HEK293 (cell line): Measurements from ENCODE around the gene ASIC1.

ENCODE experiments used
- CTCF ChIA-PET: fragments of 350-600 bp; formaldehyde crosslinking; extraction: SDS; loops from one replicate; lab custom pipeline; 2021; ENCODE audit warnings: antibody characterized with exemption; lab: Yijun Ruan, JAX
- POLR2A ChIA-PET: fragments of 300-600 bp; formaldehyde crosslinking; extraction: SDS; loops from one replicate; lab custom pipeline; 2020; ENCODE audit warnings: antibody characterized with exemption, inconsistent platforms; lab: Yijun Ruan, JAX
- H3K27ac ChIP-seq: fragments of 200-500 bp; sonication (Bioruptor generic); 2 replicates; pipeline ENCODE4 v1.5.1; 2014; ENCODE audit warnings: low read depth, low read length, control low read depth, inconsistent platforms; ENCODE audit errors: extremely low read depth
- H3K36me3 ChIP-seq, 2 experiments: fragments of 200-500 bp in 1 of 2; sonication (Bioruptor generic) in 1 of 2; 1 replicate in 1 of 2; 2 replicates in 1 of 2; pipeline ENCODE4 v1.5.1; 2014 to 2017; ENCODE audit warnings: inconsistent platforms in 2 of 2, low read length in 2 of 2; ENCODE audit not compliant: control insufficient read depth in 2 of 2, insufficient read depth in 1 of 2
- H3K4me1 ChIP-seq: fragments of 200-500 bp; sonication (Bioruptor generic); 2 replicates; pipeline ENCODE4 v1.5.1; 2014; ENCODE audit warnings: mild to moderate bottlenecking, low read length, inconsistent platforms; ENCODE audit not compliant: control insufficient read depth, insufficient read depth
- H3K4me3 ChIP-seq: 2 replicates; pipeline ENCODE4 v1.5.1; 2011; ENCODE audit warnings: low read depth, mild to moderate bottlenecking, control low read depth, low read length, moderate library complexity
- H3K9me3 ChIP-seq: fragments of 200-500 bp; sonication (Bioruptor generic); 2 replicates; pipeline ENCODE4 v1.5.1; 2014; ENCODE audit warnings: low read depth, low read length, inconsistent platforms; ENCODE audit not compliant: control insufficient read depth, insufficient read depth
- BCL6B ChIP-seq: fragments of 450-650 bp; formaldehyde crosslinking; IDR thresholded peaks from 2 replicates; pipeline ENCODE4 v1.5.1; 2017; ENCODE audit warnings: missing biosample characterization, missing genetic modification characterization
- GLIS2 ChIP-seq: fragments of 450-650 bp; formaldehyde crosslinking; IDR thresholded peaks from 2 replicates; pipeline ENCODE4 v1.5.1; 2016; ENCODE audit warnings: missing biosample characterization, missing genetic modification characterization
- KLF1 ChIP-seq: fragments of 450-650 bp; formaldehyde crosslinking; IDR thresholded peaks from 2 replicates; pipeline ENCODE4 v1.5.1; 2016; ENCODE audit warnings: missing biosample characterization, missing genetic modification characterization
- PATZ1 ChIP-seq: fragments of 450-650 bp; formaldehyde crosslinking; IDR thresholded peaks from 2 replicates; pipeline ENCODE4 v1.5.1; 2016; ENCODE audit warnings: missing biosample characterization, missing genetic modification characterization
- PRDM10 ChIP-seq: fragments of 450-650 bp; formaldehyde crosslinking; IDR thresholded peaks from 2 replicates; pipeline ENCODE4 v1.5.1; 2016; ENCODE audit warnings: missing biosample characterization, missing genetic modification characterization
- SP2 ChIP-seq: fragments of 450-650 bp; formaldehyde crosslinking; IDR thresholded peaks from 2 replicates; pipeline ENCODE4 v1.5.1; 2016; ENCODE audit warnings: missing biosample characterization, missing genetic modification characterization
- ZBTB17 ChIP-seq: fragments of 450-650 bp; formaldehyde crosslinking; IDR thresholded peaks from 2 replicates; pipeline ENCODE4 v1.5.1; 2016; ENCODE audit warnings: missing biosample characterization, missing genetic modification characterization
- ZEB2 ChIP-seq: fragments of 450-650 bp; formaldehyde crosslinking; IDR thresholded peaks from 2 replicates; pipeline ENCODE4 v1.5.1; 2016; ENCODE audit warnings: missing biosample characterization, missing genetic modification characterization
- ZNF2 ChIP-seq: fragments of 450-650 bp; formaldehyde crosslinking; IDR thresholded peaks from 2 replicates; pipeline ENCODE4 v1.5.1; 2016; ENCODE audit warnings: missing biosample characterization, missing genetic modification characterization
- ZNF335 ChIP-seq: fragments of 450-650 bp; formaldehyde crosslinking; conservative IDR thresholded peaks from 2 replicates; pipeline ENCODE4 v1.5.1; 2016; ENCODE audit warnings: missing biosample characterization, missing genetic modification characterization
- ZNF433 ChIP-seq: fragments of 450-650 bp; formaldehyde crosslinking; IDR thresholded peaks from 2 replicates; pipeline ENCODE4 v1.5.1; 2016; ENCODE audit warnings: missing biosample characterization, missing genetic modification characterization, low read depth
- ZNF544 ChIP-seq: fragments of 450-650 bp; formaldehyde crosslinking; IDR thresholded peaks from 2 replicates; pipeline ENCODE4 v1.5.0; 2017; ENCODE audit warnings: missing biosample characterization, missing genetic modification characterization
- TF ChIP-seq, protein P1 (sequence below): fragments of 450-650 bp; formaldehyde crosslinking; IDR thresholded peaks from 2 replicates; pipeline ENCODE4 v1.5.1; 2016; ENCODE audit warnings: missing biosample characterization, missing genetic modification characterization
- TF ChIP-seq, protein P2 (sequence below): fragments of 450-650 bp; formaldehyde crosslinking; IDR thresholded peaks from 2 replicates; pipeline ENCODE4 v1.5.1; 2017; ENCODE audit warnings: missing biosample characterization, missing genetic modification characterization
- TF ChIP-seq, protein P3 (sequence below): fragments of 450-650 bp; formaldehyde crosslinking; IDR thresholded peaks from 2 replicates; pipeline ENCODE4 v1.5.1; 2016; ENCODE audit warnings: missing biosample characterization, missing genetic modification characterization

ASIC1 gene

GRCh38 chr12:50073206-50073605, 15.8 kb downstream of the ASIC1 start:
- Histone ChIP-seq H3K4me1 (no peaks in the 10 kb centered on the region), H3K4me3 (no peak overlapping the region), H3K27ac (no peak overlapping the region), H3K9me3 (no peaks in the 10 kb centered on the region), H3K36me3 (peaks cover 0 to 5% of the 10 kb centered on the region in 2 experiments; a peak in 1 of 3 replicates)
- TF ChIP-seq KLF1 (tag by site-specific recombination) (peak; percentile 71; the same call in 1 of the 2 replicates), SP2 (tag by site-specific recombination) (peak; percentile 30; the same call in 1 of the 2 replicates), PATZ1 (no peak), ZNF544 (tag by site-specific recombination) (no peak)
- ChIA-PET CTCF (interaction anchor here (0.7 to 4.1 kb wide), 6 partner anchors 15 to 106 kb away, joined by 3 to 35 read pairs (median 4); no protein-coding TSS in a partner anchor), POLR2A (no interaction called here)

DNA sequence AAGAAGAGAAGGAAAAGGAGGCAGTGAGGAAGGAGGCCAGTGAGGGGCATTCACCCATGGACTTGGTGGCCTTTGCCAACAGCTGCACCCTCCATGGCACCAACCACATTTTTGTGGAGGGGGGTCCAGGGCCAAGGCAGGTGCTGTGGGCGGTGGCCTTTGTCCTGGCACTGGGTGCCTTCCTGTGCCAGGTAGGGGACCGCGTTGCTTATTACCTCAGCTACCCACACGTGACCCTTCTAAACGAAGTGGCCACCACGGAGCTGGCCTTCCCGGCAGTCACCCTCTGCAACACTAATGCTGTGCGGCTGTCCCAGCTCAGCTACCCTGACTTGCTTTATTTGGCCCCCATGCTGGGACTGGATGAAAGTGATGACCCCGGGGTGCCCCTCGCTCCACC, 16.3 kb downstream of the ASIC1 start:
- H3K4me3 ChIP-seq, result no peak overlapping the region
- H3K36me3 ChIP-seq, result peaks cover 0 to 3% of the 10 kb centered on the region in 2 experiments; a peak in 1 of 3 replicates
- CTCF ChIA-PET, result interaction anchor here (1.1 to 4.1 kb wide), 10 partner anchors 8 to 241 kb away, joined by 3 to 35 read pairs (median 6); partner anchors contain the start of genes COX14 and SMARCD1
- H3K4me1 ChIP-seq, result no peaks in the 10 kb centered on the region
- POLR2A ChIA-PET, result no interaction called here
- TF ChIP-seq, protein P1, sequence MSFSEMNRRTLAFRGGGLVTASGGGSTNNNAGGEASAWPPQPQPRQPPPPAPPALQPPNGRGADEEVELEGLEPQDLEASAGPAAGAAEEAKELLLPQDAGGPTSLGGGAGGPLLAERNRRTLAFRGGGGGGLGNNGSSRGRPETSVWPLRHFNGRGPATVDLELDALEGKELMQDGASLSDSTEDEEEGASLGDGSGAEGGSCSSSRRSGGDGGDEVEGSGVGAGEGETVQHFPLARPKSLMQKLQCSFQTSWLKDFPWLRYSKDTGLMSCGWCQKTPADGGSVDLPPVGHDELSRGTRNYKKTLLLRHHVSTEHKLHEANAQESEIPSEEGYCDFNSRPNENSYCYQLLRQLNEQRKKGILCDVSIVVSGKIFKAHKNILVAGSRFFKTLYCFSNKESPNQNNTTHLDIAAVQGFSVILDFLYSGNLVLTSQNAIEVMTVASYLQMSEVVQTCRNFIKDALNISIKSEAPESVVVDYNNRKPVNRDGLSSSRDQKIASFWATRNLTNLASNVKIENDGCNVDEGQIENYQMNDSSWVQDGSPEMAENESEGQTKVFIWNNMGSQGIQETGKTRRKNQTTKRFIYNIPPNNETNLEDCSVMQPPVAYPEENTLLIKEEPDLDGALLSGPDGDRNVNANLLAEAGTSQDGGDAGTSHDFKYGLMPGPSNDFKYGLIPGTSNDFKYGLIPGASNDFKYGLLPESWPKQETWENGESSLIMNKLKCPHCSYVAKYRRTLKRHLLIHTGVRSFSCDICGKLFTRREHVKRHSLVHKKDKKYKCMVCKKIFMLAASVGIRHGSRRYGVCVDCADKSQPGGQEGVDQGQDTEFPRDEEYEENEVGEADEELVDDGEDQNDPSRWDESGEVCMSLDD (tag by site-specific recombination), result no peak
- TF ChIP-seq PRDM10 (tag by site-specific recombination), result peak; percentile 75
- TF ChIP-seq ZNF433, result no peak
- H3K9me3 ChIP-seq, result no peaks in the 10 kb centered on the region
- H3K27ac ChIP-seq, result no peak overlapping the region

DNA sequence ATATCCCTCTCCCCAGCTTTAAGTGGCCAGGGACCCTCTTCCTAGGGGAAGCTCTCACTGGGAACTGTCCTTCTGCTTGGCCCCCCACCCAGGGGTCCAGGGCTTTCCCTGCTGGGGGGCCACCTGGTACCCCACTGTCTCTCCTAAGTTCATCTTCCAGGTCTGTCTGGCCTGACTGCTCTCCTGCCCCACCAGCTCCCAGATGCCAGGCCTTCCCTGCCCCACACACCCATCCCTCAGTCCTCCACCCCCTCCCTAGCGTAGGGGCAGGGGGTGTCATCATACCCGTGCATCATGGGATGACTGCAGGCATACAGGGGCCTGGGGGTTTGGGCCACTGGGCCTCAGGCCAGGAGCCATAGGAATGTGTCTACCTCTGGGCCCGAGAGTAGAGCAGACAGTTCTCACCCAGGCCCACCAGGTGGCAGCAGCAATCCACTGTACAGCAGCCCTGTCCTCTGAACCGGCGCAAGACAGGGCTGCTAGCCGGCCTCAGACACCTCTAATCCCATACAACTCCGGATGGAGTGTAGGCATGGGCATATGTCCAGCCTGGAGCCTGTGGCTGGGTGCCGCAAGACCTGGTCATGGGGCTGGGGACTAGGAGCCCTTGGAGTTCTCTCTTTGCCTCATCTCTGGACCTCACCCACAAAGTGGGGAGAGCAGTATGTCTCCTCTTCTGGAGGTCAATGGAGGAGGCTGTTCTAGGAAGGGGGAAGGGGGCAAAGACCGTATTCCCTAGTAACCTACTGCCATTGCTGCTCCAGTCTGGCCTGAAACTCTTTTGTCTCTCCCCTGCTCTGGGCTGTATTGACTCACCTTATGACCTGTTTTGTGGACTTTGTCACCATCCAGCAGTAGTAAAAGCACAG, 17.8 kb downstream of the ASIC1 start:
- POLR2A ChIA-PET, result interaction anchor here (0.8 to 1.3 kb wide), 2 partner anchors 10 to 36 kb away, joined by 3 read pairs; partner anchors contain the start of gene SMARCD1
- no peaks in the 10 kb centered on the region for H3K4me1 ChIP-seq
- H3K36me3 ChIP-seq, result peaks cover 0 to 3% of the 10 kb centered on the region in 2 experiments; a peak in 1 of 3 replicates
- no peak overlapping the region for H3K27ac ChIP-seq
- no peaks in the 10 kb centered on the region for H3K9me3 ChIP-seq
- no peak overlapping the region for H3K4me3 ChIP-seq
- CTCF ChIA-PET, result interaction anchor here (0.5 to 4.1 kb wide), 33 partner anchors 8 to 311 kb away, joined by 3 to 35 read pairs (median 4); partner anchors contain the start of genes COX14 and SMARCD1
- TF ChIP-seq ZEB2 (tag by site-specific recombination) (0 out of 2 replicates have a peak, but pooled peaks have one; percentile 46), ZNF335 (tag by site-specific recombination) (0 out of 2 replicates have a peak, but pooled peaks have one; percentile 22), ZNF2 (tag by site-specific recombination) (0 out of 2 replicates have a peak, but pooled peaks have one; percentile 64), BCL6B (no peak), ZBTB17 (peak; percentile 68), GLIS2 (tag by site-specific recombination) (peak; percentile 64)
- TF ChIP-seq, protein P2, sequence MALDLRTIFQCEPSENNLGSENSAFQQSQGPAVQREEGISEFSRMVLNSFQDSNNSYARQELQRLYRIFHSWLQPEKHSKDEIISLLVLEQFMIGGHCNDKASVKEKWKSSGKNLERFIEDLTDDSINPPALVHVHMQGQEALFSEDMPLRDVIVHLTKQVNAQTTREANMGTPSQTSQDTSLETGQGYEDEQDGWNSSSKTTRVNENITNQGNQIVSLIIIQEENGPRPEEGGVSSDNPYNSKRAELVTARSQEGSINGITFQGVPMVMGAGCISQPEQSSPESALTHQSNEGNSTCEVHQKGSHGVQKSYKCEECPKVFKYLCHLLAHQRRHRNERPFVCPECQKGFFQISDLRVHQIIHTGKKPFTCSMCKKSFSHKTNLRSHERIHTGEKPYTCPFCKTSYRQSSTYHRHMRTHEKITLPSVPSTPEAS (tag by site-specific recombination), result peak; percentile 63
- TF ChIP-seq, protein P3, sequence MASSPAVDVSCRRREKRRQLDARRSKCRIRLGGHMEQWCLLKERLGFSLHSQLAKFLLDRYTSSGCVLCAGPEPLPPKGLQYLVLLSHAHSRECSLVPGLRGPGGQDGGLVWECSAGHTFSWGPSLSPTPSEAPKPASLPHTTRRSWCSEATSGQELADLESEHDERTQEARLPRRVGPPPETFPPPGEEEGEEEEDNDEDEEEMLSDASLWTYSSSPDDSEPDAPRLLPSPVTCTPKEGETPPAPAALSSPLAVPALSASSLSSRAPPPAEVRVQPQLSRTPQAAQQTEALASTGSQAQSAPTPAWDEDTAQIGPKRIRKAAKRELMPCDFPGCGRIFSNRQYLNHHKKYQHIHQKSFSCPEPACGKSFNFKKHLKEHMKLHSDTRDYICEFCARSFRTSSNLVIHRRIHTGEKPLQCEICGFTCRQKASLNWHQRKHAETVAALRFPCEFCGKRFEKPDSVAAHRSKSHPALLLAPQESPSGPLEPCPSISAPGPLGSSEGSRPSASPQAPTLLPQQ (tag by site-specific recombination), result peak; percentile 53; the same call in 1 of the 2 replicates
